ENCODE results near the gene BHLHA15. TPM values are rescaled to one million over a fixed set of nuclear protein-coding genes. Genes with fewer than 3 reads are reported as not detected.

The BHLHA15 gene
- total RNA-seq, 6 experiments from 2014 or later = 0.33 TPM; not detected in 5

DNA sequence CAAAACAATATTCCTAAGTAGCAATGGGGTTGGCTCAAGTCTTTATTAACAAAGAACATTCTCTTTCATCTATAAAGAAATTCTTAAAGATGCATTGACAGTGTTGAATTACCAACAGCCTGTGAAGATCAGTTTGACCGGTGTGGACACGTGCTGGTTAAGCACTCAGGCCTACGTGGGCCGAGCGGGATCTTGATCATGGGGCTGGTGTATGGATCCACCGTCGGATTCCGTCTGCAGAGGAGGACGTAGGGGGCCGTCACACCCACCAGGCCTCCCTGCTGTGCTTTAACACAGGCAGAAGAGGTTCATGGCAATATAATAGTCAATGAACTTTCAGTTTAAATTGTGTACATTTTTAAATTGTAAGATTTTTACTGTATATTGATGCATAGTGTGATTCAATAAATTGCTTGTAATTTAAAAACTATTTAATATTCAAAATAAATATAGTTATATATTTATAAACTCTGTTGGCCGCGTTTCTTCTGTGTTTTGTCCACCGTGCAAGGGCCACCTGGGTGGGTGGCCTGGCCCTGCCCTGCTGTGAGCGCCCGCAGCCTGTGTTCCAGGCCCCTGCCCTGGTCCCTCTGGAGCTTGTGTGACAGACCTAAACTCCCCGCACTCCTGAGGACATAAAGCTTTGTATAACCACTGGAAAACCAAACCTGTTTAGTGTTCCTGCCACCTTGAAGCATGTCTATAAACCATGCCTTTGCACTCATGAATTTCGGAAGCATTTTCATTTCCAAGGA lies 1.9 kb upstream of the BHLHA15 start:
- Mint-ChIP-seq H3K4me1 (ENCODE audit: low read depth) (no peaks in the 10 kb centered on the region), H3K9me3 (no peaks in the 10 kb centered on the region), H3K4me3 (no peak overlapping the region), H3K27me3 (ENCODE audit: insufficient read depth) (no peaks in the 10 kb centered on the region), H3K27ac (no peak overlapping the region), H3K36me3 (ENCODE audit: low read depth) (peaks cover 5% of the 10 kb centered on the region)
- TF ChIP-seq, protein P1, sequence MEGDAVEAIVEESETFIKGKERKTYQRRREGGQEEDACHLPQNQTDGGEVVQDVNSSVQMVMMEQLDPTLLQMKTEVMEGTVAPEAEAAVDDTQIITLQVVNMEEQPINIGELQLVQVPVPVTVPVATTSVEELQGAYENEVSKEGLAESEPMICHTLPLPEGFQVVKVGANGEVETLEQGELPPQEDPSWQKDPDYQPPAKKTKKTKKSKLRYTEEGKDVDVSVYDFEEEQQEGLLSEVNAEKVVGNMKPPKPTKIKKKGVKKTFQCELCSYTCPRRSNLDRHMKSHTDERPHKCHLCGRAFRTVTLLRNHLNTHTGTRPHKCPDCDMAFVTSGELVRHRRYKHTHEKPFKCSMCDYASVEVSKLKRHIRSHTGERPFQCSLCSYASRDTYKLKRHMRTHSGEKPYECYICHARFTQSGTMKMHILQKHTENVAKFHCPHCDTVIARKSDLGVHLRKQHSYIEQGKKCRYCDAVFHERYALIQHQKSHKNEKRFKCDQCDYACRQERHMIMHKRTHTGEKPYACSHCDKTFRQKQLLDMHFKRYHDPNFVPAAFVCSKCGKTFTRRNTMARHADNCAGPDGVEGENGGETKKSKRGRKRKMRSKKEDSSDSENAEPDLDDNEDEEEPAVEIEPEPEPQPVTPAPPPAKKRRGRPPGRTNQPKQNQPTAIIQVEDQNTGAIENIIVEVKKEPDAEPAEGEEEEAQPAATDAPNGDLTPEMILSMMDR (IDR thresholded peaks at IDR 0.05) = no peak
- no peak for DNase-seq

DNA sequence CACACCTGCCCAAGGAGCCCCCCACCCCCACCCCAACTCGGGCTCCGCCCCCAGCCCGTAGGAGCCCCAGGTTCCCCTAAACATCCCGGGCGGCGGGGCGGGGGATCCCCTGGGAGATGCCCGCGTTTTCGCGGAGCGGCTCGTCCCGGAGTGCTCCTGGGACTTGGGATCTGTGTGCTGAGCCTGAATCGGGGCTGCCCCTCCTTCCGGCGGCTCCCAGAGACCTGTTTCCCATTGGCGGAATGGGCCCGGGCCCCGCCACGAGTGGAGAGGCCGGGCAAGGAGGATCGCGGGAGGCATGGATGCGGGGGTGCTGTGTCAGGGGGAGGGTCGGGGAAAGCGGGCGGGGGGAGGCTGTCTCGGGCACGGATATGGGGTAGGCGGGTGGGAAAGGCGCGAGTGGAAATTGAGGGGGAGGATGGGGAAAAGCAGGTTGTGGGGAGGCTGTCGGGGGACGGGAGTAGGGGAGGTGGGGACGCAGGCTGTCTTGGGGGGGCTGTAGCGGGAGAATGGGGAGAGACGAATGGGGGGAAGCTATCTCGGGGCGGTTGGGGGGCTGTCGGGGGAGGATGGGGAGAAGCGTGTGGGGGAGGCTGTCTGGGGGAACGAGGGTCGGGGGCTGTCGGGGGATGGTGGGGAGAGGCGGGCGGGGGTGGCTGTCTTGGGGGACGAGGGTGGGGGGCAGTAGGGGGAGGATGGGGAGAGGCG lies 572 bp upstream of the BHLHA15 start:
- no peak overlapping the region for H3K27ac Mint-ChIP-seq
- TF ChIP-seq, protein P1 (IDR thresholded peaks at IDR 0.05) = no peak
- peaks cover 5% of the 10 kb centered on the region for H3K36me3 Mint-ChIP-seq (ENCODE audit: low read depth)
- DNase-seq = no peak
- H3K27me3 Mint-ChIP-seq (ENCODE audit: insufficient read depth) = no peaks in the 10 kb centered on the region
- H3K4me3 Mint-ChIP-seq = no peak overlapping the region
- no peaks in the 10 kb centered on the region for H3K9me3 Mint-ChIP-seq
- no peaks in the 10 kb centered on the region for H3K4me1 Mint-ChIP-seq (ENCODE audit: low read depth)

GRCh38 chr7:98211676-98212531 lies 665 bp downstream of the BHLHA15 start:
- Mint-ChIP-seq H3K4me3 (no peak overlapping the region), H3K27ac (no peak overlapping the region; the same call in 1 of the 2 replicates), H3K27me3 (ENCODE audit: insufficient read depth) (no peaks in the 10 kb centered on the region), H3K9me3 (no peaks in the 10 kb centered on the region), H3K36me3 (ENCODE audit: low read depth) (no peaks in the 10 kb centered on the region), H3K4me1 (ENCODE audit: low read depth) (no peaks in the 10 kb centered on the region)
- no peak for DNase-seq
- TF ChIP-seq, protein P1 (IDR thresholded peaks at IDR 0.05) = no peak

DNA sequence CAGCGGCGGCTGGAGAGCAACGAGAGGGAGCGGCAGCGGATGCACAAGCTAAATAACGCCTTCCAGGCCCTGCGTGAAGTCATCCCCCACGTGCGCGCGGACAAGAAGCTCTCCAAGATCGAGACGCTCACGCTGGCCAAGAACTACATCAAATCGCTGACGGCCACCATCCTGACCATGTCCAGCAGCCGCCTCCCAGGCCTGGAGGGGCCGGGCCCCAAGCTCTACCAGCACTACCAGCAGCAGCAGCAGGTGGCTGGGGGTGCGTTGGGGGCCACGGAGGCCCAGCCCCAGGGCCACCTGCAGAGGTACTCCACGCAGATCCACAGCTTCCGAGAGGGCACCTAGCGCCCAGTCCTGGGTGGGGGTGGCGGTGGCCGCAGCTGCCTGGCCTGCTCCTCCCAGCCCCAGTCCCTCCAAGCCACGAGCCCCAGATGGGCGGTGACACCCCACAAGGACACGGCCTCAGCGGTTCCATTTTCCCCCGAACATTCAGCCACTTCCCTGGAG lies 1.3 kb downstream of the BHLHA15 start:
- Mint-ChIP-seq H3K4me1 (ENCODE audit: low read depth) (no peaks in the 10 kb centered on the region), H3K9me3 (no peaks in the 10 kb centered on the region), H3K27ac (no peak overlapping the region), H3K4me3 (no peak overlapping the region), H3K36me3 (ENCODE audit: low read depth) (no peaks in the 10 kb centered on the region), H3K27me3 (ENCODE audit: insufficient read depth) (no peaks in the 10 kb centered on the region)
- TF ChIP-seq, protein P1 (IDR thresholded peaks at IDR 0.05) = no peak
- DNase-seq = no peak

GRCh38 chr7:98213296-98213887 lies 2.2 kb downstream of the BHLHA15 start:
- no peaks in the 10 kb centered on the region for H3K9me3 Mint-ChIP-seq
- H3K36me3 Mint-ChIP-seq (ENCODE audit: low read depth) = peaks cover 3% of the 10 kb centered on the region; the same call in 1 of the 2 replicates
- TF ChIP-seq, protein P1 (IDR thresholded peaks at IDR 0.05) = no peak
- peaks cover 3% of the 10 kb centered on the region for H3K4me1 Mint-ChIP-seq (ENCODE audit: low read depth)
- no peak overlapping the region for H3K27ac Mint-ChIP-seq
- no peak overlapping the region for H3K4me3 Mint-ChIP-seq
- no peak for DNase-seq
- no peaks in the 10 kb centered on the region for H3K27me3 Mint-ChIP-seq (ENCODE audit: insufficient read depth)

Measured in HFFc6 (cell line).